B cell (primary cell): ENCODE data around the gene ASMTL. TPM values are rescaled to one million over a fixed set of nuclear protein-coding genes. Genes with fewer than 3 reads are reported as not detected.

Experiments used
- ATAC-seq: fragments of 200-7000 bp; cut with Tn5 transposase; one replicate; pipeline ENCODE4 v1.10.0; 2021; ENCODE audit warnings: low read depth, mild to moderate bottlenecking, moderate number of reproducible peaks, moderate library complexity
- CTCF ChIA-PET: fragments of 350-600 bp; sonication (Branson Sonifier 250); formaldehyde crosslinking; loops from one replicate; lab custom pipeline; 2021; ENCODE audit warnings: antibody characterized with exemption, inconsistent platforms; lab: Charles Lee
- POLR2A ChIA-PET: fragments of 350-600 bp; sonication (Branson Sonifier 250); formaldehyde crosslinking; loops from one replicate; lab custom pipeline; 2021; ENCODE audit warnings: antibody characterized with exemption; lab: Charles Lee
- DNase-seq: peaks from one replicate; pipeline ENCODE4 v3.0.0; 2013
- H2AFZ ChIP-seq: 2 replicates; pipeline ENCODE4 v1.6.1; 2012; ENCODE audit warnings: mild to moderate bottlenecking, low read depth, low read length; ENCODE audit not compliant: insufficient read depth, poor library complexity, severe bottlenecking
- H3K27ac ChIP-seq, 2 donors: 1 replicate in 1 of 2; 2 replicates in 1 of 2; pipeline ENCODE4 v1.5.1; 2012 to 2013; ENCODE audit warnings: low read length in 2 of 2, mild to moderate bottlenecking in 2 of 2, moderate library complexity in 1 of 2
- H3K27me3 ChIP-seq, 4 experiments: fragments of 200-600 bp in 1 of 4; sonication (generic) in 1 of 4; replicated peaks in 1 of 4; 1 replicate in 2 of 4; 2 replicates in 2 of 4; pipeline versions ENCODE4 v1.6.1 to v1.7.0; 2013 to 2016; ENCODE audit warnings: low read length in 3 of 4, mild to moderate bottlenecking in 2 of 4, mixed read lengths in 1 of 4, moderate library complexity in 1 of 4; ENCODE audit not compliant: insufficient read depth in 4 of 4, control insufficient read depth in 3 of 4; ENCODE audit errors: control extremely low read depth in 1 of 4
- H3K36me3 ChIP-seq, 2 experiments: replicated peaks in 1 of 2; 1 replicate in 1 of 2; 2 replicates in 1 of 2; pipeline versions ENCODE4 v1.6.1 to v1.7.1; 2013; ENCODE audit warnings: low read length in 1 of 2; ENCODE audit not compliant: insufficient read depth in 2 of 2, control insufficient read depth in 1 of 2; ENCODE audit errors: control extremely low read depth in 1 of 2, extremely low read depth in 1 of 2
- H3K4me1 ChIP-seq, 2 donors: fragments of 200-600 bp in 1 of 2; sonication (generic) in 1 of 2; 1 replicate in 1 of 2; 2 replicates in 1 of 2; pipeline versions ENCODE4 v1.5.1 to v1.6.1; 2013 to 2017; ENCODE audit warnings: low read length in 2 of 2; ENCODE audit not compliant: control insufficient read depth in 2 of 2, insufficient read depth in 2 of 2
- H3K4me2 ChIP-seq: replicated peaks from 2 replicates; pipeline ENCODE3; 2012; ENCODE audit warnings: mild to moderate bottlenecking, low read depth, low read length; ENCODE audit not compliant: poor library complexity, severe bottlenecking
- H3K4me3 ChIP-seq, 5 experiments: fragments of 200-600 bp in 1 of 5; sonication (generic) in 1 of 5; 1 replicate in 3 of 5; 2 replicates in 2 of 5; pipeline versions ENCODE4 v1.5.1 to v1.7.0; 2011 to 2016; ENCODE audit warnings: low read length in 4 of 5, mild to moderate bottlenecking in 4 of 5, low read depth in 2 of 5, control low read depth in 1 of 5, moderate library complexity in 1 of 5; ENCODE audit not compliant: insufficient read depth in 1 of 5; ENCODE audit errors: control extremely low read depth in 1 of 5, extremely low read depth in 1 of 5
- H3K79me2 ChIP-seq: fragments of 200-600 bp; sonication (generic); one replicate; pipeline ENCODE4 v1.6.0; 2016; ENCODE audit warnings: low read length; ENCODE audit not compliant: control insufficient read depth, insufficient read depth
- H3K9ac ChIP-seq: fragments of 200-600 bp; sonication (generic); 2 replicates; pipeline ENCODE4 v1.6.1; 2017; ENCODE audit warnings: mild to moderate bottlenecking, low read length, moderate library complexity
- H3K9me3 ChIP-seq, 3 donors: one replicate each; pipeline versions ENCODE4 v1.6.1 to v1.7.1; 2013; ENCODE audit warnings: low read length in 2 of 3; ENCODE audit not compliant: control insufficient read depth in 2 of 3, insufficient read depth in 1 of 3; ENCODE audit errors: control extremely low read depth in 1 of 3
- H4K20me1 ChIP-seq: 2 replicates; pipeline ENCODE4 v1.6.0; 2012; ENCODE audit warnings: mild to moderate bottlenecking, low read length; ENCODE audit not compliant: insufficient read depth, control insufficient read depth, poor library complexity, severe bottlenecking
- H3K27ac Mint-ChIP-seq: one replicate; pipeline ENCODE4 v1.8.0; 2021; ENCODE audit warnings: mixed read lengths
- H3K27me3 Mint-ChIP-seq: one replicate; pipeline ENCODE4 v1.8.0; 2021; ENCODE audit warnings: mixed read lengths
- H3K4me1 Mint-ChIP-seq: one replicate; pipeline ENCODE4 v1.8.0; 2021; ENCODE audit warnings: mixed read lengths
- H3K4me3 Mint-ChIP-seq: one replicate; pipeline ENCODE4 v1.8.0; 2021; ENCODE audit warnings: mixed read lengths
- H3K9me3 Mint-ChIP-seq: one replicate; pipeline ENCODE4 v1.8.0; 2022; ENCODE audit warnings: mixed read lengths; ENCODE audit not compliant: insufficient read depth
- EZH2 ChIP-seq: IDR thresholded peaks from 2 replicates; pipeline ENCODE4 v1.6.1; 2012; ENCODE audit warnings: borderline replicate concordance, low read depth, mild to moderate bottlenecking, moderate library complexity, low read length; ENCODE audit not compliant: insufficient read depth, poor library complexity, severe bottlenecking
- WGBS: methylation state at CpG from one replicate; pipeline ENCODE4 v1.1.5; 2013; ENCODE audit warnings: missing lambda C conversion rate; ENCODE audit not compliant: insufficient coverage; 5-methylcytosine and 5-hydroxymethylcytosine counted together
- intact Hi-C: fragments of 100-400 bp; cut with micrococcal nuclease; formaldehyde crosslinking; loops from one replicate; pipeline ENCODE4 v1.10.0; 2022
- polyA plus RNA-seq: library from polyadenylated mRNA; depleted of rRNA; stranded (reverse); fragments of >200 nt; gene quantifications from 2 replicates; pipeline ENCODE4 v1.2.3, GENCODE V29; 2012
- total RNA-seq, 2 donors: library from RNA; stranded (reverse); fragments of 120-200 nt in 1 of 2; gene quantifications; 1 replicate in 1 of 2; 2 replicates in 1 of 2; pipeline versions ENCODE4 v1.2.3 to v1.2.4, GENCODE V29; 2013 to 2022
- TF ChIP-seq, protein P1 (sequence below): fragments of 200-600 bp; IDR thresholded peaks from one replicate; pipeline ENCODE4 v1.8.0; 2022; ENCODE audit warnings: antibody characterized with exemption, mild to moderate bottlenecking

ASMTL gene
- total and polyA plus RNA-seq, 2 donors (not counting 1 experiment from before 2014, with no cell fraction given) = 33.3 to 52.9 TPM

DNA sequence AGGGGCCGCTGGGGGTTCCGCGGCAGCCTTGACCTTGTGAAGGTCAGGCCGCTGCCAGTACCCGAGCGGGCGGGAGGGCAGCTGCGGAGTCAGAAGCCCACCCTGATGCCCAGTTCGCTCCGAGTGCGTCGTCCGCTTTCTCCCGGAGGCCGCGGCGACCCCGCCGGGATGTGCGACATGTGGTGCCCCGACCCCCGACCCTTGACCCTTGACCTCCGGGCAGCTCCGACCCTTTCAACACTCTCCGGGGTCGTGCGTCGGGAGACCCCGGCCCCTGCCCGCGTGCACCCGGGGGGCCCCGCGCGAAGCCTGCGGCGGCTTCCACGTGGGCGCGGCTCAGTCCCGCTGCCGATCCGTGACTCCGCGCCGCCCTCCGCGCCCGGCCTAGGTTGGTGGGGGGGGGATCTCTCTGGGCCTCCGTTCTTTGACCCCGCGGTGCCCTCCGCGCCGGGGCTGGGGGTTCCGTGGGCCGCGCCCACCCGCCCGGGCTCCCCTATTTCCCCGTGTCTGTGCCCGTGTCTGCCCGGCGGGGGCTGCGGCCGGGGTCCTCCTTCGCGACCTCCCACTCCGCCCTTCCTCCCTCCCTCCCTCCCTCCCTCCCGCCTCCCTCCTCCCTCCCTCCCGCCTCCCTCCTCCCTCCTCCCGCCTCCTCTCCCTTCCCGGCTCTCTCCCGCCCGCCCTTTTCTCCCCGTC lies 60.2 kb downstream of the ASMTL start:
- under 1% methylated on average over 63 of the region's 76 CpGs for WGBS
- no peak for DNase-seq
- no peaks in the 10 kb centered on the region for H3K27me3 Mint-ChIP-seq
- no peak for TF ChIP-seq EZH2
- CTCF ChIA-PET = no interaction called here
- H3K4me3 Mint-ChIP-seq = peak overlapping the region; percentile 92
- Histone ChIP-seq H2AFZ (peak overlapping the region; percentile 91), H3K4me3 (peak overlapping the region; percentile 34 to 100 (median 99)), H3K27me3 (no peaks in the 10 kb centered on the region), H3K79me2 (peaks cover 80% of the 10 kb centered on the region), H3K27ac (peak overlapping the region; percentile 96 to 98), H3K36me3 (peaks cover 0 to 43% of the 10 kb centered on the region in 2 experiments), H4K20me1 (peaks cover 76% of the 10 kb centered on the region), H3K9me3 (no peaks in the 10 kb centered on the region), H3K9ac (peak overlapping the region; percentile 96), H3K4me2 (peak overlapping the region; percentile 96), H3K4me1 (peaks cover 17 to 22% of the 10 kb centered on the region in 2 donors)
- peak overlapping the region; percentile 96 for H3K27ac Mint-ChIP-seq
- intact Hi-C loops = loop anchor here (1.0 to 10.0 kb wide), 3 partner anchors 61 to 1217 kb away; no protein-coding TSS in a partner anchor
- POLR2A ChIA-PET = no interaction called here
- peak; percentile 14 for ATAC-seq
- peaks cover 38% of the 10 kb centered on the region for H3K4me1 Mint-ChIP-seq
- no peaks in the 10 kb centered on the region for H3K9me3 Mint-ChIP-seq

DNA sequence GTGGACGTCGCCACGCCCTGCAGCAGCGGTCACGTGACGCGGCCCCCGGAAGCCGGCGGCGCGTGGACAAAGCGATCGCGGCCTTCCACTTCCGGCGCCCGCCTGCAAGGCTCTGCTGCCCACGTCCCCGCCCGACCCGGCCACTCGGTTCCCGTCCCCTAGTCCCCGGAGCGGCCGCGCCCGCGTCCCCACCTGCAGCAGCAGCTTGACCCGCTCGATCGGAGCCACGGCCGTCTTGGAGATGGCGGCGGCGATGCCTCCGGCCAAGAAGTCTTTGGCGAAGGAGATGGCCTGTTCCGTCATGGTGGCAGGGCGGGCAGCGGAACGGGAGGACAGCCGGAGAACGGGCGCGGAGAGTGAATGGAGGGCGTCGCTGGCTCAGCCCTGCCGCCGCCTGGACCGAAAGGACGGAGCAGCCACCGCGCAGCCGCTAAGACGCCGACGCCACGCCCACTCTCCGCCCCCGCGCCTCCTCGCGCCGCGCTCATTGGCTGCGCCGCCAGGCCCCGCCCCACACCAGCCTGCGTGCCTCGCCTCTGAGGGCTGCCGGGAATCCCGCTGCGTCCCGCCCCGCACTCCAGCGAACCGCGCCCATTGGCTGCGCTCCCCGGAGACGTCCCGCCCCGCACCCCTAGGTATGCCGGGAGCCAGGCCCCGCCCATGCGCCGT lies 60.9 kb downstream of the ASMTL start, which contains the start of gene SLC25A6:
Gene SLC25A6, minus strand, starts transcription at position 407 of the 669 bp plus-strand sequence. Its CDS starts 104 bp downstream, at position 303.
- H3K4me1 Mint-ChIP-seq = peaks cover 38% of the 10 kb centered on the region
- peaks cover 86% of the 10 kb centered on the region for H3K79me2 ChIP-seq

More for the DNA sequence above, 60.9 kb downstream of the ASMTL start, which contains the start of gene SLC25A6:
- intact Hi-C loops = loop anchor here (1.0 to 10.0 kb wide), 3 partner anchors 61 to 1217 kb away; no protein-coding TSS in a partner anchor
- ATAC-seq (peak; percentile 95), DNase-seq (peak; percentile 99)
- H3K4me3 Mint-ChIP-seq = peak within 1 kb of the TSS; percentile 92
- Histone ChIP-seq H3K27me3 (no peaks in the 10 kb centered on the region), H2AFZ (peak within 1 kb of the TSS; percentile 91), H4K20me1 (peaks cover 83% of the 10 kb centered on the region), H3K4me1 (peaks cover 17 to 22% of the 10 kb centered on the region in 2 donors), H3K36me3 (peaks cover 0 to 50% of the 10 kb centered on the region in 2 experiments), H3K4me2 (peak within 1 kb of the TSS; percentile 96), H3K9me3 (peaks cover 0 to 5% (median 0%) of the 10 kb centered on the region in 3 donors), H3K27ac (peak within 1 kb of the TSS; percentile 96 to 98), H3K4me3 (peak within 1 kb of the TSS; percentile 60 to 100 (median 99)), H3K9ac (peak within 1 kb of the TSS; percentile 96)
- peak within 1 kb of the TSS; percentile 96 for H3K27ac Mint-ChIP-seq
- CTCF ChIA-PET = no interaction called here
- H3K27me3 Mint-ChIP-seq = no peaks in the 10 kb centered on the region
- TF ChIP-seq, protein P1, sequence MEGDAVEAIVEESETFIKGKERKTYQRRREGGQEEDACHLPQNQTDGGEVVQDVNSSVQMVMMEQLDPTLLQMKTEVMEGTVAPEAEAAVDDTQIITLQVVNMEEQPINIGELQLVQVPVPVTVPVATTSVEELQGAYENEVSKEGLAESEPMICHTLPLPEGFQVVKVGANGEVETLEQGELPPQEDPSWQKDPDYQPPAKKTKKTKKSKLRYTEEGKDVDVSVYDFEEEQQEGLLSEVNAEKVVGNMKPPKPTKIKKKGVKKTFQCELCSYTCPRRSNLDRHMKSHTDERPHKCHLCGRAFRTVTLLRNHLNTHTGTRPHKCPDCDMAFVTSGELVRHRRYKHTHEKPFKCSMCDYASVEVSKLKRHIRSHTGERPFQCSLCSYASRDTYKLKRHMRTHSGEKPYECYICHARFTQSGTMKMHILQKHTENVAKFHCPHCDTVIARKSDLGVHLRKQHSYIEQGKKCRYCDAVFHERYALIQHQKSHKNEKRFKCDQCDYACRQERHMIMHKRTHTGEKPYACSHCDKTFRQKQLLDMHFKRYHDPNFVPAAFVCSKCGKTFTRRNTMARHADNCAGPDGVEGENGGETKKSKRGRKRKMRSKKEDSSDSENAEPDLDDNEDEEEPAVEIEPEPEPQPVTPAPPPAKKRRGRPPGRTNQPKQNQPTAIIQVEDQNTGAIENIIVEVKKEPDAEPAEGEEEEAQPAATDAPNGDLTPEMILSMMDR = no peak
- TF ChIP-seq EZH2 = no peak
- H3K9me3 Mint-ChIP-seq = no peaks in the 10 kb centered on the region
- under 1% methylated on average over 90 of the region's 90 CpGs for WGBS
- POLR2A ChIA-PET = no interaction called here
